ENCODE data around the gene KLHL18. TPM values are rescaled to one million over a fixed set of nuclear protein-coding genes. Genes with fewer than 3 reads are reported as not detected.
"Not testable (repeated sequence)": the region's sequence is repeated elsewhere in the genome, so short reads cannot be mapped to it uniquely, and the experiment has no call there.

Gene KLHL18
- total RNA-seq, 4 donors from 2014 or later = 10.4 to 18.1 (median 16.5) TPM

- Histone ChIP-seq H3K9me3 (no peaks in the 10 kb centered on the region), H3K27me3 (no peaks in the 10 kb centered on the region), H3K4me1 (no peaks in the 10 kb centered on the region), H3K36me3 (peaks cover 6 to 27% (median 25%) of the 10 kb centered on the region in 4 donors), H3K27ac (replicated peaks in 1 of 4) (no peak overlapping the region), H3K4me3 (no peak overlapping the region)
- TF ChIP-seq POLR2A (IDR thresholded peaks at IDR 0.05; ENCODE audit: low read depth) (no peak), EP300 (IDR thresholded peaks at IDR 0.05) (no peak), CTCF (IDR thresholded peaks at IDR 0.05) (no peak), POLR2AphosphoS5 (IDR thresholded peaks at IDR 0.05) (no peak)
- WGBS = 91% methylated on average over 5 of the region's 5 CpGs
- no peak for DNase-seq (ENCODE audit: extremely low spot score)
- intact Hi-C loops (cut with DNase I) = no loop called here
Observed at GRCh38 chr3:47348411-47349154, 65.8 kb downstream of the KLHL18 start.

GRCh38 chr3:47355010-47355409 lies 72.3 kb downstream of the KLHL18 start:
- Histone ChIP-seq H3K4me1 (no peaks in the 10 kb centered on the region), H3K27ac (replicated peaks in 1 of 4) (no peak overlapping the region), H3K27me3 (no peaks in the 10 kb centered on the region), H3K9me3 (peaks cover 0 to 21% (median 15%) of the 10 kb centered on the region in 4 donors), H3K36me3 (no peaks in the 10 kb centered on the region), H3K4me3 (no peak overlapping the region)
- 90% methylated on average over 3 of the region's 3 CpGs for WGBS
- DNase-seq (ENCODE audit: extremely low spot score) = no peak
- TF ChIP-seq CTCF (IDR thresholded peaks at IDR 0.05) (no peak), POLR2AphosphoS5 (IDR thresholded peaks at IDR 0.05) (no peak), EP300 (IDR thresholded peaks at IDR 0.05) (no peak), POLR2A (IDR thresholded peaks at IDR 0.05; ENCODE audit: low read depth) (no peak)
- intact Hi-C loops (cut with DNase I) = no loop called here

GRCh38 chr3:47356201-47356600 lies 73.5 kb downstream of the KLHL18 start:
- H3K36me3 ChIP-seq = no peaks in the 10 kb centered on the region
- H3K4me3 ChIP-seq = no peak overlapping the region
- peaks cover 0 to 23% (median 17%) of the 10 kb centered on the region in 4 donors for H3K9me3 ChIP-seq
- no peaks in the 10 kb centered on the region for H3K27me3 ChIP-seq
- 81% methylated on average over 28 of the region's 31 CpGs for WGBS
- DNase-seq (ENCODE audit: extremely low spot score) = no peak
- intact Hi-C loops (cut with DNase I) = no loop called here
- no peak overlapping the region for H3K27ac ChIP-seq (replicated peaks in 1 of 4)
- no peaks in the 10 kb centered on the region for H3K4me1 ChIP-seq
- TF ChIP-seq POLR2A (IDR thresholded peaks at IDR 0.05; ENCODE audit: low read depth) = no peak
- TF ChIP-seq CTCF (IDR thresholded peaks at IDR 0.05) = no peak
- TF ChIP-seq POLR2AphosphoS5 (IDR thresholded peaks at IDR 0.05) = no peak
- TF ChIP-seq EP300 (IDR thresholded peaks at IDR 0.05) = no peak

- no peak for TF ChIP-seq POLR2A (IDR thresholded peaks at IDR 0.05; ENCODE audit: low read depth)
- TF ChIP-seq EP300 (IDR thresholded peaks at IDR 0.05) = no peak
- no peak for TF ChIP-seq CTCF (IDR thresholded peaks at IDR 0.05)
- TF ChIP-seq POLR2AphosphoS5 (IDR thresholded peaks at IDR 0.05) = no peak
- WGBS = 55% methylated on average over 1 of the region's 1 CpG
Observed at GRCh38 chr3:47359323-47359722, 76.6 kb downstream of the KLHL18 start.

GRCh38 chr3:47360110-47360517 lies 77.4 kb downstream of the KLHL18 start:
- intact Hi-C loops (cut with DNase I) = not testable (repeated sequence)

More at GRCh38 chr3:47359323-47359722, 76.6 kb downstream of the KLHL18 start:
- Histone ChIP-seq H3K4me3 (no peak overlapping the region), H3K27ac (replicated peaks in 1 of 4) (no peak overlapping the region), H3K9me3 (peaks cover 0 to 23% (median 17%) of the 10 kb centered on the region in 4 donors), H3K36me3 (no peaks in the 10 kb centered on the region), H3K4me1 (no peaks in the 10 kb centered on the region), H3K27me3 (no peaks in the 10 kb centered on the region)
- no peak for DNase-seq (ENCODE audit: extremely low spot score)
- intact Hi-C loops (cut with DNase I) = no loop called here

More at GRCh38 chr3:47360110-47360517, 77.4 kb downstream of the KLHL18 start:
- not testable (repeated sequence) for H3K4me1 ChIP-seq; DNase-seq (ENCODE audit: extremely low spot score); H3K36me3 ChIP-seq; H3K27me3 ChIP-seq; H3K27ac ChIP-seq (replicated peaks in 1 of 4); H3K4me3 ChIP-seq
- peaks cover 0 to 23% (median 17%) of the 10 kb centered on the region in 4 donors for H3K9me3 ChIP-seq
- 94% methylated on average over 4 of the region's 4 CpGs for WGBS

All from esophagus muscularis mucosa (tissue), 4 donors.